T47D (cell line): ENCODE measurements around the gene SLC35F6.

ENCODE experiments used
- DNase-seq, 2 experiments: peaks; one replicate each; pipeline versions ENCODE4 v3.0.0 to v3.0.0-alpha.2; 2011 to 2012; ENCODE audit warnings: low read depth in 1 of 2, low spot score in 1 of 2
- JUND ChIP-seq: IDR thresholded peaks from 2 replicates; pipeline ENCODE4 v1.6.1; 2012; ENCODE audit warnings: low read depth
- in situ Hi-C: cut with HindIII; loops from 2 replicates; pipeline ENCODE4 v1.10.0; 2016; ENCODE audit warnings: low sequenced_read_pairs, low pct_unique_long_range_greater_than_20kb

The SLC35F6 gene

GRCh38 chr2:26768759-26769088, 4.6 kb downstream of the SLC35F6 start:
- no peak for DNase-seq
- in situ Hi-C loops: no loop called here
- no peak for TF ChIP-seq JUND

DNA sequence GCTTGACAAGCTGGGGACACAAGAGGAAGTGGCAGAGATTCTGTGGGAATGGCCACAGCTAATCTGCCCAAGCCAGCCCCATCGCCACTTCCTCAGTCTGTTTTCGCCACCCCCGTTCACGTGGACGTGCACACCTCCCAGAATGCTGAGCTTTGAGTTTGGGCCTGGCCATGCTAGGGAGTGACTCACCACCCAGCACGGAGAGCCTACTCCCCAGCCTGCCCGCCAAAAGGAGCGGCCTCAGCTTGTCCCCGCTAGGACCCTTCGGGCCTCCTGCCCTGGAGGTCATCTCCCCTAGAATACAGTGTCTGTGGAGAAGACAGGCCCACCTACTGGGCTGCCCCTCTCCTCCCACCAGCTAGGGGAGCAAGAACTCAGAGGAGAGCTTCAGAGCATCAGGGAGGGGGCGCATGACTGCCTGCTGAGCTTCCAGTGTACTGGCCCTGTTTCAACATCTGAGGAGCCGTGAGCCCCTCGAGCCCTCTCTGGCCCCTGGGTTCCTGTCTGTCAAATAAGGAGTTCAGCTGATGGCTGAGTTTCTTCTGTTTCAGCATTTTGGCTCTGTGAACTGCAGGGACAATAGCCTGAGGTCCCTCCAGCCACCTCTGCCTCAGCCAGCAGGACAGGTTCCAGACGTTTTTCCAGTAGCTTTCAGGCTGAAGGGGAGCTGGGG, 5.1 kb downstream of the SLC35F6 start:
- DNase-seq: peak in 1 of 2 experiments; percentile 72
- in situ Hi-C loops: no loop called here
- TF ChIP-seq JUND: no peak

DNA sequence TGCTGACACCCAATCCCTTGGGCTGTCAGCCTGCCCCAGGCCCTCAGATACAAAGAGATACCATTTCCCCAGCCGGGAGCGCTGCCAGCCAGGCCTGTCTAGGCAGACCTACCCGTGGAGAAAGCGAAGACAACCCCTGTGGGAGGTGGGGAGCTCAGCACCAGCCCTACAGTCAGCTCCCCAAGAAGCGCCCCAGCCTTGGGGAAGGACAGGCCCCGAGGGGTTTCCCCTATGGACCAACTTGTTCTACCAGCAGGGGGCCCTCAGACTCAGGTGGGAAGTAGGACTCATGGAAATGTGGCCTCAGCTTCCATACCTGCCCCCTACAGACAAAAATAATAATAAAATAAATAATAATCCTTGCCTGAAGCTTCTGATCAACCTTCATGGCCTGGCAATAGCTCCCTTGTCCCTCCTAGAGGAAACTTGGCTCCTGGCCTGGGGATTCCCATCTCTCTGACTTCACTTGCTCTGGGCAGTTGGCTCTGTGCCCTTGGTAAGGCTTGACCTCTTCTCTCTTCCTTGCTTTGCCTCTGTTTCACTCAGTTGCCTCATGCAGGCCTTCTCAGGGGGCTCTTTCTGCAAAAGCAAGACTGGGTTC, 7.0 kb downstream of the SLC35F6 start:
- TF ChIP-seq JUND: no peak
- in situ Hi-C loops: no loop called here
- DNase-seq: peak in 1 of 2 experiments; percentile 80

- DNase-seq: peak in 1 of 2 experiments; percentile 82
- in situ Hi-C loops: no loop called here
- no peak; the same call in 1 of the 2 replicates for TF ChIP-seq JUND
Measured at GRCh38 chr2:26772064-26773001, 8.2 kb downstream of the SLC35F6 start.

DNA sequence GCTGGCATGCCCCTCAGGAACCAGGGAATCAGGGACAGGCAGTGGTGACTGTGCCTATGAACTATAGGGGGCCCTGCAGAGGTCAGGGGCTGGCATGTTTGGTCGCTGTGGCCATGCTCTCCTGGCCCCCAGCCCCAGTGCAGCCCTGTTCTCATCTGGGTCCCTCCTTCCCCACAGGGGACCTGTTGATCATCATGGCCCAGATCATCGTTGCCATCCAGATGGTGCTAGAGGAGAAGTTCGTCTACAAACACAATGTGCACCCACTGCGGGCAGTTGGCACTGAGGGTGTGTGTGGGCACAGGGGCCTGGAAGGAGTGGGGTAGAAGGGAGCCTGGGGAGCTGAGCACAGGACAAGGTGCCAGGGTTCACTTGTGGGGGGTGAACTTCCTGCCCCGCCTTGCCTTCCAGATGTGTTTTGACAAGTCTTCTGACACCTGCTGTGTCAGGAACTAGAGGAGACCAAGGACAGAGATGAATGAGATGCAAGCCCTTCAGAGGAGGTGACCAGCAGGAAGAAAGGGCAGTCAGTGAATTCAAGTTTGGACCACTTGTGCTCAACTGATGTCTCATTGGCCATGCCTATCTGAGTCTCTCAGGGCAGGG, 12.2 kb downstream of the SLC35F6 start:
- TF ChIP-seq JUND: no peak
- no peak for DNase-seq
- in situ Hi-C loops: no loop called here

DNA sequence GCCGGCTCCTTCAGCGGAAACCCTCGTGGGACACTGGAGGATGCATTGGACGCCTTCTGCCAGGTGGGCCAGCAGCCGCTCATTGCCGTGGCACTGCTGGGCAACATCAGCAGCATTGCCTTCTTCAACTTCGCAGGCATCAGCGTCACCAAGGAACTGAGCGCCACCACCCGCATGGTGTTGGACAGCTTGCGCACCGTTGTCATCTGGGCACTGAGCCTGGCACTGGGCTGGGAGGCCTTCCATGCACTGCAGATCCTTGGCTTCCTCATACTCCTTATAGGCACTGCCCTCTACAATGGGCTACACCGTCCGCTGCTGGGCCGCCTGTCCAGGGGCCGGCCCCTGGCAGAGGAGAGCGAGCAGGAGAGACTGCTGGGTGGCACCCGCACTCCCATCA, 14.0 kb downstream of the SLC35F6 start:
- no peak for TF ChIP-seq JUND
- in situ Hi-C loops: no loop called here
- no peak for DNase-seq

DNA sequence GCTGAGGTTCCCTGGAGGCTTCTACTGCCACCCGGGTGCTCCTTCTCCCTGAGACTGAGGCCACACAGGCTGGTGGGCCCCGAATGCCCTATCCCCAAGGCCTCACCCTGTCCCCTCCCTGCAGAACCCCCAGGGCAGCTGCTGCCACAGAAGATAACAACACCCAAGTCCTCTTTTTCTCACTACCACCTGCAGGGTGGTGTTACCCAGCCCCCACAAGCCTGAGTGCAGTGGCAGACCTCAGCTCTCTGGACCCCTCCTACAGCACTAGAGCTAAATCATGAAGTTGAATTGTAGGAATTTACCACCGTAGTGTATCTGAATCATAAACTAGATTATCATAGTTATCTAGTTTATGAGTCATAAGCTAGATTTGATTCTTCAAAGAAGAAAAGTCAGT, 14.4 kb downstream of the SLC35F6 start:
- no peak for DNase-seq
- TF ChIP-seq JUND: no peak
- in situ Hi-C loops: no loop called here

GRCh38 chr2:26780203-26780760, 16.2 kb downstream of the SLC35F6 start:
- TF ChIP-seq JUND: no peak
- no peak for DNase-seq
- in situ Hi-C loops: no loop called here

DNA sequence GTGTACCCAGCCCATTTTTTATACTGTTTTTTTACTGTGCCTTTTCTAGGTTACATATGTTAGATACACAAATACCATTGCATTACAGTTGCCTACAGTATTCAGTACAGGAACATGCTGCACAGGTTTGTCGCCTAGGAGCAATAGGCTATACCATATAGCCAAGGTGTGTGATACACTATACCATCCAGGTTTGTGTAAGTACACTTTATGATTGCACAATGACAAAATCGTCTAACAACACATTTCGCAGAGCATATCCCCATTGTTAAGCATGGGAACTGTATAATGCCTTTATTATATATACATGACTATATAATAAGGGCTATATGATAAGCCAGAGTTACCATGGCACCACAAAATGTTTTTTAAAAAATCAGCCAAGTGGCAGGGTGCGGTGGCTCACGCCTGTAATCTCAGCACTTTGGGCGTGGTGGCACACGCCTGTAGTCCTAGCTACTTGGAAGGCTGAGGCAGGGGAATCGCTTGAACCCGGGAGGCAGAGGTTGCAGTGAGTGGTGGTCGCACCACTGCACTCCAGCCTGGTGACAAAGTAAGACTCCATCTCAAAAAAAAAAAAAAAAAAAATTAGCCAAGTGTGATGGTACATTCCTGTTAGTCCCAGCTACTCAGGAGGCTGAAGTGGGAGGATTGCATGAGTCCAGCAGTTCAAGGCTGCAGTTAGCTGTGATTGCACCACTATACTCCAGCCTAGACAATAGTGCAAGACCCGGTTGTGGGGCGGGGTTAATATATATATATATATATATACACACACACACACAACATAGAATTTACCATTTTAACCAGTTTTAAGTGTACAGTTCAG, 19.0 kb downstream of the SLC35F6 start:
- DNase-seq: no peak
- no peak for TF ChIP-seq JUND
- in situ Hi-C loops: no loop called here

- peak in 1 of 2 experiments; percentile 70 for DNase-seq
- peak; percentile 32; the same call in 1 of the 2 replicates for TF ChIP-seq JUND
- in situ Hi-C loops: no loop called here
Measured at GRCh38 chr2:26784570-26785234, 20.6 kb downstream of the SLC35F6 start.
